Measurements from ENCODE around the gene SEPTIN10.

The SEPTIN10 gene

GRCh38 chr2:109521233-109522062, 92.3 kb downstream of the SEPTIN10 start:
- no peak for ATAC-seq

DNA sequence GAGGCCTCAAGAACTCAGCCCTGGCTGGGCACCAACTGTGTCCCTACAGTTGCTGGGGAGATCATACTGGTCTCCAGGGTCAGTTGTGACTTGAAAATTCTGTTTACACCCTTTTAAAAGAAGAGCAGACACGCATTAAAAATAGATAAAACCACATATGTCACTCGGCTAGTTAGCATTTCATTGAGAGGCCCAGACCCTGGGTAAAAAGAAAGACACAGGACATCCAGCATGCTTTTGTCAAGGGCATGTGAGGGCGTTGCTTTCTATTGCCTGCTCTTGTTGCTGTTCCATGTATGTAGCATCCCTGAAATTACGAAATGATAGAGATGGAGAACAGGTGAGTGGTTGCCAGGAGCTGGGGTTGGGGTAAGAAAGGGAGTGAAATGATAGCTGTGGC, 94.3 kb downstream of the SEPTIN10 start:
- no peak for ATAC-seq

DNA sequence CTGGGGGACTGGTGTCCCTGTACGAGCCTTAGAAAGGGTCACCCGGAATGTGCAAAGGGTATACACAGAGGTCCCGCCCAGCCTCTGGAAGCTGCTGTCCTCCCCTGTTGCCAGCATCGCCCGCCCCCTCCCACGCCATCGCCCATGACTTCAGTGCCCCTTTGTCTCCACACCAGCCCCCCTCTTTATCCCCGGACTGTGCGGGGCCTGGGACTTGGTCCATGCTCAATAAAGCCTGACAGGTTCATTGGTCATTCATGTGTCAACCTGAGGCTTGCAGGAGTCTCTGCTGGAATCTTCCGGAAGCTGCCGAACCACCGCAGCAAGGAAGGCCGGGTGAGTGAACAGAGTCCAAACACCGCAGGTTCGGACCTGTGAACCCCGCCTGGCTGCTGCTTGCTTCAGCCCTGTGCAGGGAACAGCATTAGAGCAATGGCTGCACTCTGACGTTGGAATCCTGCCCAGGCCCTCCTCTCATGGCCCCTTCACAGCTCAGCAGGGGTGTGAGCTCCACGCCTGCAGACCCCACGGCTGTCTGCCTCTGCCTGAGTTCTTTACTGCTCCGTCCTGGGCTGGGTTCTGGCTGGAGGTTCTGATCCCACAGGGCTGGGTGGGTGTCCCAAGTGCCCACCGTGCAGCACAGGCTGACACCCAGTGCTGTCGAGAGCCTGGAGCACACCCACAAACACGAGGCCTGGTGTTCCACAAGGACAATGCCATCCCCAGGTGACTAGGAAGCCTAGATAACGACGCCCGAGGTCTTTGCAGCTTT, 96.5 kb downstream of the SEPTIN10 start:
- ATAC-seq, result no peak

- ATAC-seq, result no peak
These were observed 97.2 kb downstream of the SEPTIN10 start for GRCh38 chr2:109516445-109517117.

- no peak for ATAC-seq
These were observed 98.9 kb downstream of the SEPTIN10 start for GRCh38 chr2:109514857-109515256.

DNA sequence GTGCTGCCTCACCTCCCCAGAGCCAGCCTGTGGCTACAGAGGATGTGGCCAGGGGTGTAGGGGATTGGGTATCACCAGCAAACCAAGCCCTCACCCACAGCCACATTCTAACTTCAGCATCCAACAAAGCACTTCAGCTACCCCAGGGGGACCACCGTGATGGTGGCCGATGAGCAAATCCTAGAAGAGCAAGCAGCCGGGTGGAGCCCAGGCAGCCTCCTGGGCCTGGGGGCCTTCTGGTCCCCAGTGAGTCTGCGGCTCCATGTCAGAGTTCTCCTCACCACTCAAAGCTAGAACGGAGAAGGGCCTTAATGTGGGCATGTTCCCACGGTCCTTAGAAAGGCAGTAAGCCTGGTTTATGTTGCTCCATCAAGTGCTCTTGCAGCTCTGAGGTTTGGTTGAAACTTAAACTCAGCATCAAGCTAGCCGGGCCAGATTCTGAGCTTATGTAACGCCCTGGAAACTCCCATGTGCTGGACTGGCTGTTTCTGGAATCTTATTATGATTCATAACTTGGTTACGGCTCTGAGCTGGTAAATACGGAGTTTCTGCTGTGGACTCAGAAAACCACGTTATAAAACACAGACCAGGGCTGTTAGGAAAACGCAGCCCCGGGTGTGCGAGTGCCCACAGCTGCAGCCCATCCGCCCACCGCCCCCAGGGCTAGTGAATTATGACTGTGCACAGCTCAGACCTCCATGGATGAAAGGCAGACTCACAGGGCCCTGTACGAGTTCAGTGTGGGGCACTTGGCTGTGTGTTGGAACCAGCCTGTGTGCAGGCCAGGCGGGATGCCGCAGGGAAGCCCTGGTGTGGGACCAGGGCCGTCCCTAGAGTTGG, 99.8 kb downstream of the SEPTIN10 start:
- ATAC-seq, result peak; percentile 30 to 58

- ATAC-seq, result no peak
These were observed 100.5 kb downstream of the SEPTIN10 start for GRCh38 chr2:109513230-109513629.

- ATAC-seq, result no peak
These were observed 101.7 kb downstream of the SEPTIN10 start for GRCh38 chr2:109512076-109512475.

GRCh38 chr2:109511168-109511567, 102.6 kb downstream of the SEPTIN10 start:
- no peak for ATAC-seq

GRCh38 chr2:109510136-109511028, 103.4 kb downstream of the SEPTIN10 start:
- peak; percentile 50 to 53 for ATAC-seq

GRCh38 chr2:109508556-109508955, 105.2 kb downstream of the SEPTIN10 start:
- ATAC-seq, result no peak

DNA sequence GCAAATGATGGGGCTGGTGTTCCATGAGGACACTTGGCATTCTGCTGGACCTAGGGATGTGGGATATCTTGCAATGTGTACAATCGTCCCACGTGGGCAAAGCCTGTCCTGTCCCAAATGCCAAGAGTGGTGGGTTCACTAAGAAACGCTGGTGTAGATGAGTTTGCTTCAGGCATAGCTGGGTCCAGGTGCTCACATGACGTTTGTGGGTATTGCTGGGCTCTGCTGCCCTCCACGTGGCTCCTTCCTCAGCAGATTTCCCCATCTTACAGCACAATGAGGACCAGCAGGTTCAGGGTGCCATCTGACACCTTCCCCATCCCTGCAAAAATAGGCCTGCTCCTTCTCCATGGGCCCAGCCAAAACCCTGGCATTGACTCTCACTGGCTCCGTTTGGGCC, 105.9 kb downstream of the SEPTIN10 start:
- no peak for ATAC-seq

DNA sequence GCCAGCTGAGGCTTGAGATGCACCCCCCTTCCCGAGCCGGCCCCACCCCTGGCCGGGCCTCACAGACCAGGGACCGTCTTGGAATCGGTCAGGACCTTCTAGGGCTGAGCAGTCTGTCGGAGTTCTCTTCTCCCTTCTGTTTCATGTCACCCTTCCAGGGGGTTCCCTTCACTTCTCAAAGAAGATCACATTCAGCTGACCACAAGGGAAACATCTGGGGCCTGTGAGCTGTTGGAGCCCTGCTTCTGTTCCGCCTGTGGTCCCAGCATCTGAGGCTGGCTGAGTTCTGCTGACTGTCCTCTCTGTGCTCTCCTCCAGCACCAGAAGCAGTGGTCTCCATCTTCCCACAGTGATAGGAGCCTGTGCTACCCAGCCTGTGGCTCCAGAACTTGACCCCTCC, 106.5 kb downstream of the SEPTIN10 start:
- no peak for ATAC-seq

GRCh38 chr2:109503191-109503590, 110.6 kb downstream of the SEPTIN10 start:
- no peak for ATAC-seq

DNA sequence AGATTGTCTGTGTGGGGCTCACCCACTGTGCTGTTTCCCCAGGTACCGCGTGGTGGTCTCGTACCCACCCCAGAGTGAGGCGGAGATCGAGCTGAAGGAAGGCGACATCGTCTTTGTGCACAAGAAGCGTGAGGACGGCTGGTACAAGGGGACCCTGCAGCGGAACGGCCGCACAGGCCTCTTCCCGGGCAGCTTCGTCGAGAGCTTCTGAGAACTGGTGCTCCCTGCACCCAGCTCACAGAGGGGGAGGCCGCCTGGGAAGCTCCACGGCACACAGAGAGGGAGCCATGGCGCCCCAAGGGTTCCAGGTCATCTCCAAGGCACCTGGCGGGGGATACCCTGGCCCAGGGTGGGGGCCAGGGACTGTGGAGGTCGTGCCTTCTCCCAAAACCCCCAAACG, 112.3 kb downstream of the SEPTIN10 start:
- no peak for ATAC-seq

DNA sequence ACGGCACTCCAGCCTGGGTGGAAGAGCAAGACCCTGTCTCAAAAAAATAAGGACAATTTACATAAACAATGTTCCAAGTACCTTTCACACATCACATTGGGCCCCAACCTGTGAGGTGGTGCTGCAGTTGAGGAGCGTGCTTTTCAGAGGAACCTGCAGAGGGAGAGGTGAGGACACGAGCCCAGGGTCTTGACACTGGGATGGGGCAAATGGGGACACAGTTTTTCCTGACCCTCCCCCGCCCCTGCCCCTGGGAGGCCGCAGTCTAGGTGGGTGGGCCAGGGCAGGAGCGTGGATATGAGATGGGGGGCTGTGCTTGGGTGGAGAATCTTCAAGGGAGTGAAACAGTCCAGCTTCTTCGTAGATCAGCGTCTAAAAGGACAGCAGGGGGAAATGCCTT, 112.9 kb downstream of the SEPTIN10 start:
- ATAC-seq, result no peak

DNA sequence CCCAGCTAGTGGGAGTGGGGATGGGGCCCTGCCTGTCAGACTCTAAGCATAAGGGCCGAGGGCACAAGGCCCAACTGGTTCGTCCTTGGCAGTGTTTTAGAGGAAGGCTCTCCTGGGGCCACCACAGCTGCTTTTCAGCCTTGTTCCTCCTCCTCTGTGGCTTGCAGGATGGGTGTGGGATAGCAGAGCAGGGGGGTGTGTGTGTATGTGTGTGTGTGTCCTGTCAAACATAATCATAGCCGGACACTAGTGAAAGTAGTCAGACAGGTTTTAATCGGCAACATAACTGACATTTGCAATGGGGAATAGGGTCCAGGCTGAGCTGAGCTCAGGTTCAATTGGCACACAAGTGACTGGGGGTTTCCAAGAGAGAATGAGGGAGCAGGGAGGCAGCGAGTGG, 114.2 kb downstream of the SEPTIN10 start:
- no peak for ATAC-seq

DNA sequence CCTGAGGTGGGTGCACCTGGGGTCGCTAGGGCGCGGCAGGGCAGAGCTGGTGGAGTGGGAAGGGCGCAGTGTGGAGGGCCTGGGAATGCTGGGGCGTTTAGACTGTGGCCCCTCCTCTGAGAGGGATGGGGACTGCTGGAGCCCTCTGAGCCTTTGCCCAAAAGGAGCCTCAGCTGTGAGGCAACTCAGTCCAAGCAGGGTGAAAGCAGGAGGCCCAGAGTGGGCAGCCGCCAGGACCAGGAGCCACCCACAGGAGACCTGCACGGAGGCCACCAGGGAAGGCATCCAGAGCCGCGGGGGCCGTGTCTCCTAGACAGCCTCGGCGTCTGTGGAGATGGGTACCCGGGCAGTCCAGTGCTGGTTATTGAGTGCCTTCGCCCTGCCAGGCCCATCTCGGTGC, 114.9 kb downstream of the SEPTIN10 start:
- ATAC-seq, result no peak

DNA sequence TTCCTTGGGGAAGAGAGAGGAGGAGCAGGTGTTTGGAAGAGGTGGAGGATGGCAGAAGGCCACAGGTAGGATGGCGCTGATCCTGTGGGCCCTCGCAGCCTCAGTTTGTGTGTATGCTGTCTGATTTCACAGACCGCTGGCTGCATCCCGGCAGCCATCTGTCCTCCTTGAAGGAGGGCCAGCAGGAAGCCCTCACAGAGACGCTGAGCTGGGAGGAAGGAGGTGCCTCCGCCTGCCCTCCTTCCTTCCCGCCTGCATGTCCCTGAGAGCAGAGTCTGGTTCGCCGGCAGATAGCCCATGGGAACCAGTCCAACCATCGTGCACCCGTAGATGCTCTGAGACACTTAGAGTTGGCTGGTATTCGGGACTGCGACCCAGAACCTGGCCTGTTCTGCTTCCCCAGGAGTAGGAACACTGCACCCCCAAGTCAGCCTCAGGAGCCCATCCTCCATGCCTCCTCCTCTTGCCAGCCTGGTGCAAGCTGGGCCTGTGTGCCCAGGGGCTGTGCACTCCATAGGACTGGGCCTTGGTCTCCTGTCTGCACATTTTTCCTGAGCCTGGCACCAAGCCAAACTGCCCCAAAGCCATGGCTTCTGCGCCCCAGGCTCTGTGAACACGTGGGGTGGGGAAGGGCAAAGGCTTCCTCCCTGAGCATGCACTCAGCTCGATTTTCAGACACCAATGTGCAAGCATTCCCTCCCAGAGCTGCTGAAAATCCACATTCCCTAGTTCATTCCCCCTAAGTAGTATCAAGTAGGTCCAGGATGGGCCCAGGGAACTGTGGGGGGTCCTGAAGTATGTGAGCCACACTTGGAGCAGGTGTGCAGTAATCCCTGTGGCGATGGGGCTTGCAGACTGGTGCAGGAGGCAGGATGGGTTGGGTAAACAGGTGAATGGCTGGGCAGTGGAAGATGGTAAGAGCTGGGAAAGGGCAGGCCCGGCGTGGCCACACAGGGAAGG, 115.6 kb downstream of the SEPTIN10 start:
- no peak for ATAC-seq

DNA sequence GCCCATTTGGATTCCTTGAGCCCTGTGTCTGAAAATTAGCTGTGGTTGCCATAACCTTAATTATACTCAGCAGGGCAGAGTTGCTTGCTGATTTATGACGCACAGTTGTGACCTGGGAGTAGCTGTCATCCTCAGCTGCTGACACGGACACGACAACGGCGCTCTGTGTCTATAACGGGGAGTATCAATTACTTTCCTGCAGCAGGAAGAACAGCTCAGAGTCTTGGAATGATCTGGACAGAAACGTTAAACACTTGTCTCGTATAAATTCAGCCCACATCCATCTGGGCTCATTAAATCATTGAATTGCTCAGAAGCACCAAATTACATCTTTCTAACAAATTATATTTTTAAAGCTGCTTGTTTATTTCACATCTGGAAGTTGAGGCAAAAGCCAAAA, 116.3 kb downstream of the SEPTIN10 start:
- no peak for ATAC-seq
